ENCODE results near the gene ARX. TPM values are rescaled to one million over a fixed set of nuclear protein-coding genes. Genes with fewer than 3 reads are reported as not detected.

The ARX gene
- total and polyA plus RNA-seq, 2 experiments from 2014 or later, result not detected

GRCh38 chrX:25004040-25004439 is 11.7 kb downstream of the ARX start:
- Histone ChIP-seq H2AFZ (no peak overlapping the region), H3K9me3 (ENCODE audit: low read depth) (no peaks in the 10 kb centered on the region), H3F3A (ENCODE audit: insufficient read depth) (no peaks in the 10 kb centered on the region), H3K4me3 (no peak overlapping the region), H3K79me2 (ENCODE audit: insufficient read depth) (no peaks in the 10 kb centered on the region), H3K27ac (no peak overlapping the region), H3K9me2 (ENCODE audit: insufficient read depth) (no peaks in the 10 kb centered on the region), H3K4me2 (ENCODE audit: unreplicated experiment) (no peak overlapping the region), H3K27me3 (replicated peaks; ENCODE audit: insufficient read depth) (peaks cover 32% of the 10 kb centered on the region), H3K9ac (no peak overlapping the region), H4K20me1 (ENCODE audit: insufficient read depth) (no peaks in the 10 kb centered on the region), H3K36me3 (ENCODE audit: low read depth) (no peaks in the 10 kb centered on the region), H3K4me1 (ENCODE audit: insufficient read depth) (no peaks in the 10 kb centered on the region)
- in situ Hi-C loops (cut with MboI), result no loop called here
- DNase-seq, result no peak
- 48 to 57% methylated on average over 10 of the region's 10 CpGs for WGBS, 2 experiments (ENCODE audit: low coverage in 1 of 2, low lambda C conversion rate in 2 of 2, missing lambda C conversion rate in 2 of 2)
- TF ChIP-seq EZH2 (IDR thresholded peaks at IDR 0.05; ENCODE audit: insufficient read depth, poor library complexity, severe bottlenecking), result no peak
- no peak for TF ChIP-seq EZH2phosphoT487 (IDR thresholded peaks at IDR 0.05; ENCODE audit: insufficient read depth, low read depth)

DNA sequence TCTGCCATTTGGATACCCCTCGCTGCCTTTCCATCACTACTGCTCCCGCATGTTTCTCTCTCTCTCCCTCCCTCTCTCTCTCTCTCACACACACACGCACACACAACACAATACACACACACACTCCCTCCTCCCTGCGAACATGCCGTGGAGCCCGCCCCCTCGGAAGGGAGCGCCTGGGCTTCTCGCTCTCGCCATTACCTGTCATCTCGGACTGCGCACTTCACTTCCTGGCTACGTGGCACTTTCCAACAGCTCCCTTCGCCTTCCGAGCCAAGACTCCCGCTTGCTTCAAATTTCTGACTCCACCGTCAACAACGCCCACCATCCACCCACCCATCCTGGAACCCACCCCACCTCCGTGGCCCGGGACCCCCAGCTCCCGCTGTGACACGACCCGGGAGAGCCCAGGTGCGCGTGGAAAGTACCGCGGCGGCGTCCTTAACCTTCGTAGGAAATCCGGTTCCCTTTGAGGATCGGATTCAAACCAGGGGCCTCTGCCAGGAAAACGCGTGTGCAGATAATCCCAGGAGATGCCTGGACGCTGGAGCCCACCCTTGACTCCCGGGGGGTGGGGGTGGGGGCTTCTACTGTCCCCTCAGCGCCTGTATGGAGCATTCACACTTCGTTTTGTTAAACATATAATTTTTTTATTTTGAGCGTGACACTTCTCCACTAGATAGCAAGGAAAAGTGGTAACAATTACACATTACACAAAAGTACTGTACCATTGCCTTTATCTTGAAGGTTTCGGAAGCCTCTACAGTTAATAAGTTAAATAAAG is 12.5 kb downstream of the ARX start:
- no peak for TF ChIP-seq EZH2 (IDR thresholded peaks at IDR 0.05; ENCODE audit: insufficient read depth, poor library complexity, severe bottlenecking)
- TF ChIP-seq EZH2phosphoT487 (IDR thresholded peaks at IDR 0.05; ENCODE audit: insufficient read depth, low read depth), result no peak
- in situ Hi-C loops (cut with MboI), result no loop called here
- H3K4me3 ChIP-seq, result 0 out of 2 replicates have a peak overlapping the region, but pooled peaks have one; percentile 18

DNA sequence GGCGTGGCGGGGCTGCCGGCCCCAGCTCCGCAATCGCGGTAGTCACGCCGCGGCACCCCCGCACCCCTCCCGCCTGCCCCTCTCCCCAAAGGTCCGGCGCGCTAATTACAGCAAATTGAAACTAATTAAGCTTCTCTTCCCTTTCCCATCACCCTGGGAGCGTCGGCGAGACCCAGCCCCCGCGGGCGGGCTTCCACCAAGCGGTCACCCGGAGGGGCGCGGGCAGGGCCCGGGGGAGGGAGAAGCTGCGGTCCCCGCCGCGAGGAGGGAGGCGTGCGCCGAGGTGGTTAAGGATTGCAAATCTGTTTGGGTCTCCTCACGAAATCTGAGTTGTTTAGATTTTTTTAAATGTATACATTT is 13.1 kb downstream of the ARX start:
- DNase-seq, result no peak
- in situ Hi-C loops (cut with MboI), result no loop called here
- no peak overlapping the region for H3K9ac ChIP-seq
- H3K27me3 ChIP-seq (replicated peaks; ENCODE audit: insufficient read depth), result peaks cover 23% of the 10 kb centered on the region
- TF ChIP-seq EZH2 (IDR thresholded peaks at IDR 0.05; ENCODE audit: insufficient read depth, poor library complexity, severe bottlenecking), result no peak
- no peak for TF ChIP-seq EZH2phosphoT487 (IDR thresholded peaks at IDR 0.05; ENCODE audit: insufficient read depth, low read depth)
- H3F3A ChIP-seq (ENCODE audit: insufficient read depth), result no peaks in the 10 kb centered on the region
- no peaks in the 10 kb centered on the region for H4K20me1 ChIP-seq (ENCODE audit: insufficient read depth)
- H3K4me2 ChIP-seq (ENCODE audit: unreplicated experiment), result no peak overlapping the region
- 6% methylated on average over 19 of the region's 33 CpGs; no CpG with 5 or more reads in 1 of the 2 experiments for WGBS, 2 experiments (ENCODE audit: low coverage in 1 of 2, low lambda C conversion rate in 2 of 2, missing lambda C conversion rate in 2 of 2)
- H3K4me1 ChIP-seq (ENCODE audit: insufficient read depth), result no peaks in the 10 kb centered on the region
- no peaks in the 10 kb centered on the region for H3K9me3 ChIP-seq (ENCODE audit: low read depth)
- 0 out of 2 replicates have a peak overlapping the region, but pooled peaks have one; percentile 18 for H3K4me3 ChIP-seq
- no peaks in the 10 kb centered on the region for H3K36me3 ChIP-seq (ENCODE audit: low read depth)
- no peaks in the 10 kb centered on the region for H3K9me2 ChIP-seq (ENCODE audit: insufficient read depth)
- no peak overlapping the region for H2AFZ ChIP-seq
- no peak overlapping the region for H3K27ac ChIP-seq
- H3K79me2 ChIP-seq (ENCODE audit: insufficient read depth), result no peaks in the 10 kb centered on the region

More for the DNA sequence above, 12.5 kb downstream of the ARX start:
- no peaks in the 10 kb centered on the region for H3F3A ChIP-seq (ENCODE audit: insufficient read depth)
- H3K79me2 ChIP-seq (ENCODE audit: insufficient read depth), result no peaks in the 10 kb centered on the region
- H3K27me3 ChIP-seq (replicated peaks; ENCODE audit: insufficient read depth), result peaks cover 29% of the 10 kb centered on the region
- no peak overlapping the region for H3K4me2 ChIP-seq (ENCODE audit: unreplicated experiment)
- H3K9me2 ChIP-seq (ENCODE audit: insufficient read depth), result no peaks in the 10 kb centered on the region
- H3K4me1 ChIP-seq (ENCODE audit: insufficient read depth), result no peaks in the 10 kb centered on the region
- H3K9me3 ChIP-seq (ENCODE audit: low read depth), result no peaks in the 10 kb centered on the region
- H4K20me1 ChIP-seq (ENCODE audit: insufficient read depth), result no peaks in the 10 kb centered on the region
- no peak overlapping the region for H3K9ac ChIP-seq
- no peak overlapping the region for H2AFZ ChIP-seq
- 28 to 63% methylated on average over 17 to 39 of the region's 40 CpGs for WGBS, 2 experiments (ENCODE audit: low coverage in 1 of 2, low lambda C conversion rate in 2 of 2, missing lambda C conversion rate in 2 of 2)
- no peak for DNase-seq
- H3K36me3 ChIP-seq (ENCODE audit: low read depth), result no peaks in the 10 kb centered on the region
- no peak overlapping the region for H3K27ac ChIP-seq

GRCh38 chrX:25001808-25002660 is 13.7 kb downstream of the ARX start:
- Histone ChIP-seq H3K4me3 (no peak overlapping the region), H3K27ac (no peak overlapping the region), H3F3A (ENCODE audit: insufficient read depth) (no peaks in the 10 kb centered on the region), H3K9me2 (ENCODE audit: insufficient read depth) (no peaks in the 10 kb centered on the region), H3K9ac (no peak overlapping the region), H3K36me3 (ENCODE audit: low read depth) (no peaks in the 10 kb centered on the region), H3K27me3 (replicated peaks; ENCODE audit: insufficient read depth) (peaks cover 19% of the 10 kb centered on the region), H3K4me2 (ENCODE audit: unreplicated experiment) (no peak overlapping the region), H3K79me2 (ENCODE audit: insufficient read depth) (no peaks in the 10 kb centered on the region), H2AFZ (no peak overlapping the region), H4K20me1 (ENCODE audit: insufficient read depth) (no peaks in the 10 kb centered on the region), H3K4me1 (ENCODE audit: insufficient read depth) (no peaks in the 10 kb centered on the region), H3K9me3 (ENCODE audit: low read depth) (no peaks in the 10 kb centered on the region)
- no peak for TF ChIP-seq EZH2phosphoT487 (IDR thresholded peaks at IDR 0.05; ENCODE audit: insufficient read depth, low read depth)
- TF ChIP-seq EZH2 (IDR thresholded peaks at IDR 0.05; ENCODE audit: insufficient read depth, poor library complexity, severe bottlenecking), result peak; percentile 7
- no peak for DNase-seq
- 85 to 94% methylated on average over 7 to 30 of the region's 65 CpGs for WGBS, 2 experiments (ENCODE audit: low coverage in 1 of 2, low lambda C conversion rate in 2 of 2, missing lambda C conversion rate in 2 of 2)
- in situ Hi-C loops (cut with MboI), result no loop called here

Measured in GM23248 (cell line).